Gastroesophageal sphincter (tissue), 4 donors: ENCODE measurements around the gene SETX. TPM values are rescaled to one million over a fixed set of nuclear protein-coding genes. Genes with fewer than 3 reads are reported as not detected.

Source experiments
- ATAC-seq: fragments of 150-250 bp; one replicate; pipeline ENCODE4 v1.9.1; 2016; ENCODE audit warnings: mild to moderate bottlenecking, moderate library complexity
- H3K27ac ChIP-seq, 4 donors: fragments of 200-600 bp; sonication (generic) in 3 of 4; 1 replicate in 3 of 4; 2 replicates in 1 of 4; pipeline ENCODE4 v1.5.1; 2016 to 2019
- H3K27me3 ChIP-seq: fragments of 200-600 bp; sonication (generic); one replicate; pipeline ENCODE4 v1.5.1; 2019
- H3K36me3 ChIP-seq, 2 donors: fragments of 200-600 bp; sonication (generic); one replicate each; pipeline ENCODE4 v1.5.1; 2019; ENCODE audit warnings: control low read depth in 1 of 2
- H3K4me1 ChIP-seq, 3 donors: fragments of 200-600 bp; sonication (generic); 1 replicate in 2 of 3; 2 replicates in 1 of 3; pipeline ENCODE4 v1.5.1; 2016 to 2019; ENCODE audit warnings: control low read depth in 2 of 3
- H3K4me3 ChIP-seq, 2 donors: fragments of 200-600 bp; sonication (generic); one replicate each; pipeline ENCODE4 v1.5.1; 2019; ENCODE audit warnings: mild to moderate bottlenecking in 1 of 2, moderate library complexity in 1 of 2
- H3K9me3 ChIP-seq, 3 donors: fragments of 200-600 bp; sonication (generic); one replicate each; pipeline ENCODE4 v1.5.1; 2017 to 2019; ENCODE audit warnings: control low read depth in 2 of 3
- EP300 ChIP-seq: sonication (generic); formaldehyde crosslinking; IDR thresholded peaks from one replicate; pipeline ENCODE4 v1.6.1; 2017; ENCODE audit warnings: antibody characterized with exemption, mild to moderate bottlenecking
- POLR2A ChIP-seq, 2 donors: fragments of 450-650 bp; IDR thresholded peaks; one replicate each; pipeline ENCODE4 v1.6.1; 2017; ENCODE audit warnings: antibody characterized with exemption in 2 of 2, mild to moderate bottlenecking in 2 of 2, moderate library complexity in 1 of 2
- POLR2AphosphoS5 ChIP-seq: sonication (generic); formaldehyde crosslinking; IDR thresholded peaks from one replicate; pipeline ENCODE4 v1.6.1; 2017; ENCODE audit warnings: antibody characterized with exemption
- WGBS, 2 donors: methylation state at CpG; one replicate each; pipeline ENCODE4 v1.1.5; 2018; ENCODE audit warnings: low coverage in 1 of 2; 5-methylcytosine and 5-hydroxymethylcytosine counted together
- total RNA-seq, 4 donors: library from RNA; depleted of rRNA; stranded (reverse); fragments of >200 nt; gene quantifications; one replicate each; pipeline ENCODE4 v1.1.0, GENCODE V29; 2016
- TF ChIP-seq, protein P1 (sequence below), 4 experiments: fragments of 200-600 bp in 2 of 4; fragments of 450-650 bp in 2 of 4; sonication (generic) in 1 of 4; IDR thresholded peaks; one replicate each; pipeline ENCODE4 v1.5.1; 2017 to 2019; ENCODE audit warnings: antibody characterized with exemption in 4 of 4, mild to moderate bottlenecking in 2 of 4, moderate library complexity in 2 of 4

The SETX gene
- total RNA-seq, 4 donors from 2014 or later: 45.7 to 67.1 (median 53.5) TPM

DNA sequence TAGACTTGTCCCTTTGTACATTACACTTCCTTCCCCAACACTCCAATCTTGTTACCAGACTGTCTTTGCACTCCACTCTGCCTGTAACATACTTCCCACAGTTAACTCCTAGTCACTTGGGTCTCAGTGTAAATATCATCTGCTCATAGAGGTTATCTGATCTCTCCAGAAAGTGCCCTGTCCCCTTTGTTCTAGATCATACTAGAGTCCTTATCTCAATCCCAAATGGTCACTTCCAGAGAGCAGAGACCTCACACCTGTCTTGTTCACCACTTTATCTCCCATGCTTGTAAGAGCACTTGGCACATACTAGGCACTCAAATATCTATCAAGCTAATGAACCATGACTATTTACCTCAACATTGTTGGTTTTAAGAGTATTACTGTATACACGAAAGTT lies 30.4 kb downstream of the SETX start:
- Histone ChIP-seq H3K27me3 (no peaks in the 10 kb centered on the region), H3K9me3 (no peaks in the 10 kb centered on the region), H3K4me1 (peaks cover 0 to 17% (median 0%) of the 10 kb centered on the region in 3 donors), H3K36me3 (peaks cover 2 to 64% of the 10 kb centered on the region in 2 donors), H3K27ac (no peak overlapping the region), H3K4me3 (no peak overlapping the region)
- no peak for ATAC-seq
- 88 to 100% methylated on average over 1 of the region's 1 CpG for WGBS, 2 donors
- TF ChIP-seq POLR2AphosphoS5: no peak
- TF ChIP-seq, protein P1, sequence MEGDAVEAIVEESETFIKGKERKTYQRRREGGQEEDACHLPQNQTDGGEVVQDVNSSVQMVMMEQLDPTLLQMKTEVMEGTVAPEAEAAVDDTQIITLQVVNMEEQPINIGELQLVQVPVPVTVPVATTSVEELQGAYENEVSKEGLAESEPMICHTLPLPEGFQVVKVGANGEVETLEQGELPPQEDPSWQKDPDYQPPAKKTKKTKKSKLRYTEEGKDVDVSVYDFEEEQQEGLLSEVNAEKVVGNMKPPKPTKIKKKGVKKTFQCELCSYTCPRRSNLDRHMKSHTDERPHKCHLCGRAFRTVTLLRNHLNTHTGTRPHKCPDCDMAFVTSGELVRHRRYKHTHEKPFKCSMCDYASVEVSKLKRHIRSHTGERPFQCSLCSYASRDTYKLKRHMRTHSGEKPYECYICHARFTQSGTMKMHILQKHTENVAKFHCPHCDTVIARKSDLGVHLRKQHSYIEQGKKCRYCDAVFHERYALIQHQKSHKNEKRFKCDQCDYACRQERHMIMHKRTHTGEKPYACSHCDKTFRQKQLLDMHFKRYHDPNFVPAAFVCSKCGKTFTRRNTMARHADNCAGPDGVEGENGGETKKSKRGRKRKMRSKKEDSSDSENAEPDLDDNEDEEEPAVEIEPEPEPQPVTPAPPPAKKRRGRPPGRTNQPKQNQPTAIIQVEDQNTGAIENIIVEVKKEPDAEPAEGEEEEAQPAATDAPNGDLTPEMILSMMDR (IDR thresholded peaks at IDR 0.05): no peak
- no peak for TF ChIP-seq POLR2A (IDR thresholded peaks at IDR 0.05)
- no peak for TF ChIP-seq EP300

DNA sequence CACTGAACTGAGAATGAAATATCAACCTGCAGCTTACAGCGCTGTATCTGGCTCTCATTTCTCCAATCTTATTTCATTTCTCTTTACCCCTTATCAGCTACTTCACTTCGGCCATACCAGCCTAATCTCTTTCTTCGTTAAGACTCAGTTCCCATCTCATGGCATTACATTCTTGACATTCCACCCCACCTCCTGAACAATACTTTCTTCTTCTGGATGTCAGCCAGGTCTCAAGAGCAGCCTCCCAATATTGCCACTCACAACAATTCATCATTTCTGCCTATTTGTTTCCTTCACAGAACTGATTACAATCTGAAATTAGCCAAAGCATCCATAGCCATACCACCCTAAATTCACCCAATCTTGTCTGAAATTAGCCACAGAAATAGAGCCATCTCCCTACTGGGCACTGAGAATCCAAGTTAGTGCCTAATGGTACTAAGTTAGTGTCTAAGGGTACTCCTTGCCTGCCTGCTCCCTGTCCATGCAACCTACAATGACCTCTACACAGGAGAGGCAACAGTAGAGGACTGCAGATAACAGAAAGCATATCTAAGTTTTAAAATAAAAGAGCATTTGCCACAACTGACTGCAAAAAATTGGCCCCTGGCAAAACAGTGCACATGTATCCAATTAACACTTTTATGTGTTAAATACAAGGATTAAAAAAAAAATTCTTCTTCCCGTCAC lies 35.2 kb downstream of the SETX start:
- ATAC-seq: no peak
- no peaks in the 10 kb centered on the region for H3K27me3 ChIP-seq
- 56 to 64% methylated on average over 4 of the region's 4 CpGs for WGBS, 2 donors
- H3K36me3 ChIP-seq: peaks cover 0 to 60% of the 10 kb centered on the region in 2 donors
- no peaks in the 10 kb centered on the region for H3K9me3 ChIP-seq
- TF ChIP-seq, protein P1 (IDR thresholded peaks at IDR 0.05): no peak
- no peak for TF ChIP-seq EP300
- TF ChIP-seq POLR2A (IDR thresholded peaks at IDR 0.05): no peak
- TF ChIP-seq POLR2AphosphoS5: no peak
- no peak overlapping the region for H3K4me3 ChIP-seq
- H3K27ac ChIP-seq: no peak overlapping the region
- H3K4me1 ChIP-seq: peaks cover 0 to 23% (median 0%) of the 10 kb centered on the region in 3 donors

GRCh38 chr9:132312873-132313272 lies 41.9 kb downstream of the SETX start:
- 82 to 84% methylated on average over 2 of the region's 2 CpGs for WGBS, 2 donors
- no peaks in the 10 kb centered on the region for H3K4me1 ChIP-seq
- H3K27ac ChIP-seq: no peak overlapping the region
- ATAC-seq: no peak
- no peak for TF ChIP-seq POLR2A (IDR thresholded peaks at IDR 0.05)
- TF ChIP-seq, protein P1 (IDR thresholded peaks at IDR 0.05): no peak
- no peak for TF ChIP-seq POLR2AphosphoS5
- no peak for TF ChIP-seq EP300
- H3K36me3 ChIP-seq: peaks cover 3 to 69% of the 10 kb centered on the region in 2 donors
- no peak overlapping the region for H3K4me3 ChIP-seq
- H3K27me3 ChIP-seq: no peaks in the 10 kb centered on the region
- H3K9me3 ChIP-seq: no peaks in the 10 kb centered on the region

DNA sequence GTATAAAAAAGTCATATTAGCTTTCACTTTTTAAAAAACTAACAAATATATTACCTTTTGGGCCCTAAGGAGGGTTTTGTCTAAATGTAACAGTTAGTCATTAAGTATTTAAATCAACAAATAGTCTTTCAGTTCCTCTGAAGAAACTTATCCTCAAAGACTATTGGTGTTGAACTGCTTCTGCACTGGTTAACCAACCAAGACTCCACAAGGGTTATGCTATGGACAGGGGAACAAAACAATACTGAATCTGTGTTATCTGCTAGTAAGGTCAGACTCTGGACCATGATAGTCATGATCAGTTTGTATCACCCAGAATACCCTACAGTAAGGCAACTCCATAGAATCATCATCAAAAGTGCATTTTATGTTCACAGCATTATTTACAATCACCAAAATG lies 42.4 kb downstream of the SETX start:
- Histone ChIP-seq H3K9me3 (no peaks in the 10 kb centered on the region), H3K27ac (no peak overlapping the region), H3K36me3 (peaks cover 3 to 70% of the 10 kb centered on the region in 2 donors), H3K4me1 (no peaks in the 10 kb centered on the region), H3K4me3 (no peak overlapping the region), H3K27me3 (no peaks in the 10 kb centered on the region)
- TF ChIP-seq POLR2AphosphoS5 (no peak), POLR2A (IDR thresholded peaks at IDR 0.05) (no peak), EP300 (no peak)
- TF ChIP-seq, protein P1 (IDR thresholded peaks at IDR 0.05): no peak
- no peak for ATAC-seq

DNA sequence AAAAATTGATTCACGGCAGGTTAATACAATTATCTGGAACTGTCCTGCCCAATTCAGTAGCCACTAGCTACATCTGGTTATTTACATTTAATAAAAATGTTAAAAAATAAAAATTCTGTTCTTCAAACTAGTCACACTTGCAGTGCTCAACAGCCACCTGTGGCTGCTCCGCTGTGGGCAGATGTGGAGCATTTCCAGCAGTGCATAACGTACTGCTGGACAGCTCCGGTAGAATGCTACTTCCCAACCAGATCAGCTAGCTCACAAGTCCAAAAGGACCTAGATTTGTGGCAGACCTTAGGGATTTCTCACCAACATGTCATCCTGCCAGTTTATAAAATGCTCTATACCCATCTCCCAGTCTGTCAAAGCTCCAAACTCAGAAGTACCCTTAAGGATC lies 42.8 kb downstream of the SETX start:
- Histone ChIP-seq H3K4me3 (no peak overlapping the region), H3K27me3 (no peaks in the 10 kb centered on the region), H3K27ac (no peak overlapping the region), H3K4me1 (no peaks in the 10 kb centered on the region), H3K36me3 (peaks cover 3 to 70% of the 10 kb centered on the region in 2 donors), H3K9me3 (no peaks in the 10 kb centered on the region)
- no peak for ATAC-seq
- WGBS, 2 donors: 88 to 90% methylated on average over 3 to 4 of the region's 4 CpGs
- no peak for TF ChIP-seq EP300
- TF ChIP-seq POLR2AphosphoS5: no peak
- no peak for TF ChIP-seq POLR2A (IDR thresholded peaks at IDR 0.05)
- TF ChIP-seq, protein P1 (IDR thresholded peaks at IDR 0.05): no peak
